NCI-H2029 (cell line): ENCODE results near the gene ACSM6.

Experiments
- DNase-seq: peaks from one replicate; lab custom pipeline; 2025; lab: John Stamatoyannopoulos, UW

ACSM6 gene

DNA sequence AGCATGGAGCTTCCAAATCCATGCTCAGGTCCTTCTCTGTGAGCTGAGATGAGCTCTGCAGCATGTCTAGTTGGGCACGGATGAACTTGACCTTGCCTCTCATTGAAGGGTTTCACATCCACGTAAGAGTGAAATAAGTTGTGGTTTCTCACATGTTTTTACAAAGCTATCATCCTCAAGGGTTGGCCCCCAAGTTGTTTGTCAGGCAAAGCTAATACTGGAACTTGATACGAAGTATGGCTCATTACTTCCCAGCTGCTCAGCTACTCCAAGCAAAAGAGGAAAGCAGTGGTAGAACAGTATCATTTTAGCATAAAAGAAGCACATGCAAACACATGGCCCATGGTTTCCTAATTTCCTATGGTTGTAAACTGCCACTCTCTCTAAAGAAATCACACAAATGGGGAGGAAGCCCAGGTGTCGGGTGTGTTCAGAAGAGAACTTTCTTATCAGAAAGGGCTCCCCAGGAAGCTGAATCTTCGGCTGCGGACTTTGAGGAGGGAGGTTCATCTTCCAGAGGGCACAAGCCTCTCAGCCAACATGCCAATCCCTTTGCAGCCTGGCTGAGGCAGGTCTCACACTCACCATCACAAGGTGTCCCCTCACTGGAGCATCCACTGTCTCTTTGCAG, 51.5 kb downstream of the ACSM6 start:
- DNase-seq: no peak

DNA sequence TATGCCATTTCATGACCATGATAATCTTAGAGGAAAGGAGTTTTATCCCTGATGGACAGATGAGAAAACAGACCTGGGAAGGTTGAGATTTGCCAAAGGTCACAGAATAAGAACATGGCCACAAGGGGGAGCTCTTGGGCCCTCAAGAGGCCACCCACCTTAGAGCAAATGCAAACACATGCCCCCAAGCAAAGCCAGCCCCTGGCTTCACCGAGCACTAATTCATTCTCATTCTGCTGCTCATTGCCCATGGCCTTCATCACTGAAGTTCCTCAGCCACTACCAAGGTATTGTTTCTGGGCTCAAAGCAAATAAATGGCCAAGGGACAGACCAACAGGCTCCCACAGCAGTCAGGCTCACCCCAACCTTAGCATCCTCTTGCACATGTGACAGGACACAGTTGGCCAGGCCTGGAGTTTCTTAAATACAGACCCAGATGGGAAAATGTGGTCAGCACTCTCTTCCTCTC, 52.6 kb downstream of the ACSM6 start:
- peak; percentile 1 for DNase-seq

DNA sequence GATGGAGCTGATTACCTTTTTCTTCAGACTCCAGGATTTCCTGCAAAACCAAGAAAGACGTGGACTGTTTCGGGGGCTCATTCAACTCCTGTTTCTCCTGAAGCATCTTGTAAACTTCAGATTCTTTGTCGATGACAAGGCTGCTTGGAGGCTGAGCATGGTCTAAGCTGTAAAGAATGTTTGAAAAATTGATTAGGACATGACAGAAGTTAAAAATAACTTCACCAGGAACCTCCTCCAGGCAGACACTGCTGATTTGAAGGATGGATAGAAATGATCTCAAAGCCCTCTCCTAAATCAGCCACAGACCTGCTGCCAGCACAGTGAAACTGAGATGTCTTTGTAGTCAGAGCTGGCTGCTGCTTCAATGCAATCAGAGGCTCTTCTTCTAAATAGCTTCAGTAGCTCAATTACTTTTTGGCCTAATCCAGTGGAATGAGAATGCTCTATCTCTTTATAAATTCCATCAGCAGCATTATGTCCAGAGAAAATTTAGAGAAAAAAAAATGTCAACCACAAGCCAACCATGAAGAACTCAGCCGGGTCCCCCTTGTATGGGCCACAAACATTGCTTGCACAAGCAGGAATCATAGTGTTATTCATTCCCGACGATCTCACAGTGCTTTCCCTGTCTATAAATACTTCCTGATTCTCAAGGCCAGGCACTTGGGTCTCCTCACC, 53.3 kb downstream of the ACSM6 start:
- DNase-seq: no peak

DNA sequence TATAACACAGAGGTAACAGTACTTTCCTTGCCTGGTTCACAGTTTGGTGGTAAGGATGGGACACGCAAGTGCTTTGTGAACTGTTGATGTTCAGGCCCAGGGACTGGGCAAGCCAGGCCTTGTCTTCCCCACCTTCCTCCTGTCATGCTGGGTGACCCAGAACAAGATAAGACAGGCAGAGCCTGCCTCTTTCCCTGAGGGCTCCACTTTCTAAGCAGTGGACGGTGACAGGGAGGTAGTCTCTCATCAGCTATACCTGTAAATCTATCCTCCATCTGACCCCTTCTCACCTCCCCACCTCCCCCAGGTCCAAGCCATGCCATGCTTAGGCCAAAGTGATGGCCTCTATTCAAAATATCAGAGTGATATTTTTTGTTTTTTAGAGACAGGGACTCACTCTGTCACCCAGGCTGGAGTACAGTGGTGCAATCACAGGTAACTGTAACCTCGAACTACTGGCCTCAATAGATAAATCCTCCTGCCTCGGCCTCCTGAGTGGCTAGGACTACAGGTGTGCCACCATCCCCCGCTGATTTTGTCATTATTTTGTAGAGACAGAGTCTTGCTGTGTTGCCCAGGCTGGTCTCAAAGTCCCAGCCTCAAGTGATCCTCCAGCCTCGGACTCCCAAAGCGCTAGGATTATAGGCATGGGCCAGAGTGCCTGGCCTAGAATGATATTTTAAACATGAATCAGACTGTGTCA, 54.0 kb downstream of the ACSM6 start:
- DNase-seq: no peak

DNA sequence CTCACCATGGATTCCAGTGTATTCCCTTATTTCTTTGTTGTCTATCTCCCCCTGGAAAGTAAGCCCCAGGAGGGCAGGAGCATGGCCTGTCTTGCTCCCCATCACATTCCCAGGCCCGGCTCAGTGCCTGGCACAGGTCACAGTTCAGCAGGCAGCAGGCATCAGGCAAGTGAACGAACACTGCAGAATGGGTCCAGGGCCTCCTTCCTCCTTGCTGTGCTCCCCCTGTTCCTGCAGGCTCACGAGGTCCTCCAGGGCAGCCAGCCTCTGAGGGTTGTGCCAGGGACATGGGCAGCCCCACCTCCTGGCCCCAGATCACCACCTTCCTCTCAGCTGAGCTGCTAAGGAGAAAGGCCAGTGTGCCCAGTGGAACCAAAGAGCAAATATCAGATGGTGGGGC, 55.0 kb downstream of the ACSM6 start:
- no peak for DNase-seq

DNA sequence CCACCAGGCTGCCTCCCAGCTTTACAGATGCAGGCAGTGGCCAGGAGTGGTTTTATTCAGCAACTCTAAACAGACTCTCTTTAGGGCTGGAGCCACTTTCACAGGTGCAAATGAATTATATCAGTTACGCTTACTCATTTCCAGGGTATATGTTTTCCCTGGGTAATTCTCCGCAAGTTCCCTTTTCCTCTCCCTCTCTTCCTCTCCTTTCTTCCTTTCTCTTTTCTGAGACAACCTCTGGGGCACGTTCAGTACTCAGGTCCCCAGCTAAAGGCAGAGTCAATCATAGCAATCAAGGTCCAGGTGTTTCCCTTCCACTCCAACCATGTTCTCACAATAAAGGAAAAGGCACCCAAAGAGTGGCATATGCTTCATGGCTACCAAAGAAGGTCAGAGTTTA, 55.4 kb downstream of the ACSM6 start:
- no peak for DNase-seq

DNA sequence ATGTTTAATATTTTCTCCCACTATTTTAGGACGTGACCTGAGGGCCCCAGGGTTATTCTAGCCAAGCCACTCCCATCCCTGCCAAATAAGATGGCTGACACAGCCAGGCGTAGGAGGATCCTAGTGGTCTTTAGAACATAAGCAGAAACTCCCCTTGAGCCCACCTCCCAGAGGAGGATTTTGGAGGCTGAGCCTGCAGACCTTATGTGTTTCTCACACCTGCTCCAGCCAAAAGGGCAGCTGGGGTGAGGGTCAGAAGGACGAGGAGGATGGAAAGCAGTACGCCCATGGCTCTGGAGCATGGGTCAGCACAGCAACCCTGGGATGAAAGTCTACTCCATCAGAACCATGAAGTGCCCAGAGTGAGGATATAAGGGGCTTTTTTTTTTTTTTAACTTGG, 56.8 kb downstream of the ACSM6 start:
- no peak for DNase-seq

DNA sequence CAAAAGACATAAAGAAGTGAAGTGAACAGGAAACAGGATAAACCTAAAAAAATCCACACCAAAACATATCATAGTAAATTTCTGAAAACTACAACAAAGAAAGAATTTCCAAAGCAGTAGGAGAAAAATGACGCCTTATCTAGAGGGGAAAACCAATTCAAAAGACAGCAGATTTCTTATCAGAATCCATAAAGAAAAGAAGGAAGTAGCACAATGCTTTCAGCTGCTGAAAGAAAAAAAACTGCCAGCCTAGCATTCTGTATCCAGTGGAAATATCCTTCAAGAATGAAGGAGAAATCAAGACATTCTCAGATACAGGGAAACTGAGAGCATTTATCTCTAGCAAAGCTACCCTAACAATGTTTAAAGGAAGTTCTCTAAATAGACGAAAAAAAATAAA, 59.0 kb downstream of the ACSM6 start:
- DNase-seq: no peak

DNA sequence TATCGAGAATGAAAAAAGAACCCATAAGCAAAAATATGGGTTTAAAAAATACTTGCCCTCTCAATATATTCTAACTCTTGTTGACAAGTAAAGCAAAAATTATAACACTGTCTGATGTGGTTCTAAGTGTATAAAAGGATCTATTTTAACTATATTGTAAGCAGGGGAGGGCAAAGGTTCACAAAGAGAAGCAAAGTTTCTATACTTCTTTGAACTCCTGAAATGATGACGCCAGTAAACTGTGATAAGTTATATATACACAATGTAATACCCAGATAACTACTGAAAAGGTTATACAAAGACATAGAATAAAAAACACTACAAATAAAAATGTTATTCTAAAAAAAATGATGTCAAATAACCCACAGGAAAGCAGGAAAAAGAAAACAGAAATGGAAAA, 59.6 kb downstream of the ACSM6 start:
- no peak for DNase-seq

DNA sequence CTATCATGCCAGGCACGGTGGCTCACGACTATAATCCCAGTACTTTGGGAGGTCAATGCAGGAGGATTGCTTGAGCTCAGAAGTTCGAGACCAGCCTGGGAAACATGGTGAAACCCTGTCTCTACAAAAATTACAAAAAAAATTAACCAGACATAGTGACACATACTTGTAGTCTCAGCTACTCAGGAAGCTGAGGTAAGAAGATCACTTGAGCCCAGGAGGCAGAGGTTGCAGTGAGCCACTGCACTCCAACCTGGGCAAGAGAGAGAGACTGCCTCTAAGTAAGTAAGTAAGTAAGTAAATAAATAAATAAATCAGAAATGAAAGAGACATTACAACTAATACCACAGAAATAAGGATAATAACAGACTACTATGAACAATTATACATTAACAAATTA, 60.6 kb downstream of the ACSM6 start:
- DNase-seq: no peak

DNA sequence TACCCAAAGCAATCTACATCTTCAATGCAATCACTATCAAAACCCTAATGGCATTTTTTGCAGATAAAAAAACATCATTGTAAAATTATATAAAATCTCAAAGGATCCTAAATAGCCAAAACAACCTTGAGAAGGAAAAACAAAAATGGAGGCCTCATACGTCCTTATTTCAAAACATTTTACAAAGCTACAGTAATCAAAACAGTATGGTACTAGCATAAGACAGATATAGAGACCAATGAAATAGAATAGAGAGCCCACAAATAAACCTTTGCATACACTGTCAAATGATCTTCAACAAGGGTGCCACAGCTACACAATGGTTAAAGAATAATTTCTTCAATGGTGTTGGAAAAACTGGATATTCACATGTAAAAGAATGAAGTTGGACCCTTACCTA, 62.2 kb downstream of the ACSM6 start:
- no peak for DNase-seq

DNA sequence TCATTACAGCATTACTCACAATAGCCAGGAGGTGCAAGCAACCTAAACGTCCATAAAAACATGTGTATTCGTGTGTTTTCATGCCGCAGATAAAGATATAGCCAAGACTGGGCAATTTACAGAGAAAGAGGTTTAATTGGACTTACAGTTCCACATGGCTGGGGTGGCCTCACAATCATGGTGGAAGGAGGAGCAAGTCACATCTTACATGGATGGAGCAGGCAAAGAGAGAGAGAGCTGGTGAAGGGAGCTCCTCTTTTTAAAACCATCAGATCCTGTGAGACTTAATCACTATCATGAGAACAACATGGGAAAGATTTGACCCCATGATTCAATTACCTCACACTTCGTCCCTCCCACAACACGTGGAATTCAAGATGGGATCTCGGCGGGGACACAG, 63.8 kb downstream of the ACSM6 start:
- no peak for DNase-seq

DNA sequence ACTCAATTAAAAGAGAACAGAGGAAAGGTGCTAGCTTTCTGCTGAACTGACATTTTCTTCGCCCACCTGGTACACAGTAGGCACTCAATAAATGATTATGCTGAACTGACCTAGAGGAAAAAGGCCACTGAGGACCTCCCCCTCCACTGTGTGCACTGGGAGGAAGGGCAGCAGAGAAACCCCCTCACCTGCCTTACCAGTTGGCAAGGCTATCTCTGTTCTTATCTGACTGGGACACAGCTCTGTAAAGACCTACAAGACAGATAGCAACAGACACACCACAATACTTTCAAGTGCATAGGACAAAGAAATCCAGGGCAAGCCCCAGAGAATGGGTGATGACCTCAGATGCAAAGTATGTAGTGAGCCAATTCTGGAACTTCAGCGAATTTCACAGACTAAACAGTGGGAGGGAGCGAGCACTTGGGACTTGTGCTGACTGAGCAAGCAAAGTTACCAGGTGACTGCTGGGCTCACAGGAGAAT, 66.4 kb downstream of the ACSM6 start:
- no peak for DNase-seq

DNA sequence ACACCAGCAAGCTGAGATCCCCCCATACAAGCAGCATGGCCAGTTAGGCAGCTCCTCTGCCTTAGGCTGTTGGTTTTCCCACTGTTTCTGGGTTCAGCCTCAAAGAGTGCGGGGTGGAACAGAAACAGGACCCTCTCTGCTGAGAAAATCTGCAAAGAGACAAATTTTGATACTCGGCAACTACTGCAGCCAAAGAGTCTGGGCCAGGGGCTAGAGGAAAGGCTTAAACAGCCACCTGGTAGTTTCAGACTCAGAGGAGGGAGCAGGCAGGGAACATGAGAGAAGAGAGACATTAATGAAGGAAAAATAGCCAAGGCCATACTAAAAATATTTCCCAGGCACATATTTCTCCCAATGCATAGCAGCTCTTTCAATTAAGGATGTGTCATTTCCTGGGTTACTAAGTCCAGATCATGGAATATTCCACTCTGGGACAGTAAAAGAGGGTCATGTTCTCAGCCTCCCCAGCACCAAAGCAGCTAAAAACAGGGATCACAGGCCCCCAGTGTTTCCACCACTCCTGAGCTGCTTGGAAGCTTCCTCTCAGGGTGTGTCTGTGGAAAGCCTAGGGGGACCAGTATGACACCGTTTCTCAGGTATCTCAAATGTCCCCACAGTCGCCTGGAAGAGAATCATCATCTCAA, 67.0 kb downstream of the ACSM6 start:
- DNase-seq: no peak

DNA sequence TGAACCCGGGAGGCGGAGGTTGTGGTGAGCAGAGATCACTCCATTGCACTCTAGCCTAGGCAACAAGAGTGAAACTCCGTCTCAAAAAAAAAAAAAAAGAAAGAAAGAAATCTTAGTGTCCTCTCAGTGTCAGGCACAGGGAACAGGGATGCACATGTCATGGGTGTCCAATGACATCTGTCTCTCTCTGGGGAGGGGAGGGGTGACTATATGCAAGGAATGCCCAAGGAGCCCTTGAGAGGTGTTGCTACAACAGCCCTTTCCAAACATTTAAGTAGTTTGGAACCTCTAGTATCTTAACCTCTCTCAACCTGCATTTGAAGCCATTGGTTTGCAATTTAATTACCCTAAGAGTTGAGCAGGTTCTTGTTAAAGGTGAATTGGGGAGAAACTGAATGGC, 67.9 kb downstream of the ACSM6 start:
- DNase-seq: no peak

DNA sequence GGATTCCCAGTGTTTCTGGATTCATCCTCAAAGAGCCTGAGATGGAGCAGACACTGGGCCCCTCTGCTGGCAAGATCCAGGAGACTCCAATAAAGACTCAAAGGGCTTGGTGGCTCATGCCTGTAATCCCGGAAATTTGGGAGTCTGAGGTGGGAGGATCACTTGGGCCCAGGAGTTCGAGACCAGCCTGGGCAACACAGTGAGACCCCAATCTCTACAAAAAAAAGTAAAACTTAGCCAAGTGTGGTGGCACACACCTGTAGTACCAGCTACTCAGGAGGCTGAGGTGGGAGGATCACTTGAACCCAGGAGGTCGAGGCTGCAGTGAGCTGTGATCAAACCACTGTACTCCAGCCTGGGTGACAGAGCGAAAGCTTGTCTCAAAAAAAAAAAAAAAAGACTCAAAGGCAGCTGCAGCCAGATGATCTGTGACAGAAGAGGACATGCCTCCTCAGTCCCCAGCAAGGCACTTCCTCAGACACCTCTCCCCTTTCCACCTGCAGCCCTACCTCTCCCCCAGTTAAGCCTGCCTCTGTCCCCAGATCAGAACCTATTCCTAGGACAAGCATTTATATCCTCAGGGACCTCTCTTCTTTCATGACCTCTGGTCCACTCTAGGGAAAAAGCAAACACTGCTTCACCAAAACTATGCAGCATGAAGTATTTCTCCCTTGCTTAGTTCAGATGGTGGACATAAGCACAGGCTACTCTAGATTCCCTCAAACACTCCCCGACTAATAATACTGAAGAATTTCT, 68.9 kb downstream of the ACSM6 start:
- DNase-seq: no peak

DNA sequence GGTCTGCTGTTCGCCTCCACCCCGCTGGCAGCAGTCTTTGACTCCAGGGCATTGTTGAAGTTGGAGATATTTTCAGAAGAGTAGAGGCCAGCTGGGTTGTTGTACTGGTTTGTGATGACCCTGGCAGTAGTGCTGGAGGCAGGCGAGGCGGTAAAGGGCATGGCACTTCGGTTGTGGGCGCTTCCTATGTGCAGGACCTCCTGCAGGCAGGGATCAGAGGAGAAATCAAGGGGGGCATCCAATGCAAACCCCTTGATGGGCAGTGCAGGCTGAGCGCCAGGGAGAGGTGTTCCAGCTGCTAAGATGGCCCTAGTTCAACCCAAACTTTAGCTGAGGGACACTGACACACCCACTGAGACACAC, 69.8 kb downstream of the ACSM6 start:
- DNase-seq: no peak

DNA sequence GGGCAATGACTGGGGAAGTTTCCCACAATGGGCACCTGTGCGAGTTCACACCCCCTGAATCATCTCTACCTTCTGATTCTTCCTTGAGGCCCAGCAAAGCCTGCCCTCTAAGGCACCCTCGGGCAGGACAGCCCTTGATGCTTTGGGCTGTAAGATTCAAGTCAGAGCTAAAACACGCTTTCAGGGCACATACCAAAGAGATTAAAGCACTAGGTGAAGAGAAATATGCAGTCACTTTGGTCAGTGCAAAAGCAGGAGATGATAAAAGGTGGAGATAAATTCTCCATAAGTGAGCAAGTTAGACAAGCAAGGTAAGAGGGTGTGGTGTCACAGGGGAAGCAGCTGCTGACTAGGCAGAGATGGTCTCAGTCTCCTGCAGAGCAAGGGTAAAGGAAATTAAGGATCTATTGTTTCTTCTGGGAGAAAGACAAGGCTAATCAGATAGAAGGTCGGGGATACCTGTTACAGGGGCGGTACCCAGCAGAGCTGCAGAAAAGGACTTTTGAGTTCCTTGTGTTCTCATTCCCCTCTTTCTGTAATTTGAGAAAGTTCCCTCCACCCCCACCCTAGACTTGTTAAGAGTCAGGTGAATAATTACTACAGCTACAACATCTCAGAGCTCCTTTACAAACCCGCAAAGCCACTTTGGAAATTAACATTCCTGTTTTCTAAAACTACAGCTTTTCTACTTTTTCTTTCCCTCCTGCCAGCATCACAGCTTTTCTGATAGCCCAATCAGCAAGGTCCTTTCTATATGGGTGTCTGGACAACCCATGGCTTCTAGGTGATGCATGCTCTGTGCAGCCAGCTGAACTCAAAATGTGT, 70.4 kb downstream of the ACSM6 start:
- DNase-seq: no peak

DNA sequence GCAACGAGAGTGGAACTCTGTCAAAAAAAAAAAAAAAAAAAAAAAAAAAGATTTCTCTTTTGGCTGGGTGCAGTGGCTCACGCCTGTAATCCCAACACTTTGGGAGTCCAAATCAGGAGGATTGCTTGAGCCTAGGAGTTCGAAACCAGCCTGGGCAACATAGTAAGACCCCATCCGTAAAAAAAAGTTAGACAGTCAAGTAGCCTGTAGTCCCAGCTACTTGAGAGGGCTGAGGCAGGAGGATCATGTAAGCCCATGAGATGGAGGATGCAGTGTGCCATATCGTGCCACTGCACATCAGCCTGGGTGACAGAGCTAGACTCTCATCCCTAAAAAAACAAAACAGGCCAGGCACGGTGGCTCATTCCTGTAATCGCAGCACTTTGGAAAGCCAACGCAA, 71.5 kb downstream of the ACSM6 start:
- DNase-seq: no peak

DNA sequence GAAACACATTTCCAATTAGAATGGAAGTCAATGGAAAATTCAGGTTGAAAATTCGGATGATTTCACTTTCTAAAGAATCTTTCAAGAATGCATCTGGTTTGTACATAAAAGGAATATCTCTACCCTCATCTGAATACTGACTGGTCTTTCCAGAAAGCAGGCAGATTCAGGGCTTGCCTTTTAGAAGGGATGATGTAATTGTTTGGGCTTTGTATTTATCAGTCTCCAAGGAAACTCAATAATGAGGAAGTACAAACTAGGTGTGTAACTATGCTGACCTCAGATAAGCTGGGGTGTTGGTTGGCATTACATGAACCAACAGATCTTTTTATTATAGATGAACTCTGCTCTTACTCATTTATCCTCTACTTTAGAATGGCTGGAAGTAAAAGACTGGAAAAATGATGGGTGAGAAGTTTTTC, 72.6 kb downstream of the ACSM6 start:
- peak; percentile 65 for DNase-seq

DNA sequence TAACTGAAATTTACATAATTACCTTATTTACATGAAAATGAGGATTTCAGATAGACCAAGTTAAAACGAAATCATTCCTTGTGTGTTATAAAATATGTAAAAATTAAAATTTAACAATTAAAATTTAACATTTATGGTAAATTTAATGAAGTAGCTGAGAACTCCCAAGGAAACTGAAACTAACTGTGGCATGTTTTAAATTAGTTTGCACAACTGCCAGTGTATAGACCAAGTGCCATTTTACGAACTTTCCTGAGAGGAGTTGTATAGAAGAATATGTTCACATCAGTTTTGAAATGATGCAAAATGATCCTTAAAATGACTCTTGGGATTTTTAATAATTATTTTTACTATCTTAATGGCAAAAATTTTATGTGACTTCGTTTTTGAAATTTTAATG, 73.2 kb downstream of the ACSM6 start:
- DNase-seq: no peak
